ENCODE measurements around the gene PLA2G1B. TPM values are rescaled to one million over a fixed set of nuclear protein-coding genes. Genes with fewer than 3 reads are reported as not detected.
A peak's percentile ranks its signal among the peaks of the same experiment; 100 is the strongest.

Gene PLA2G1B
- total and polyA plus RNA-seq, 2 of the 13 experiments (the other 11 are each of a cell fraction or from before 2014, with no cell fraction given) = 0.33 to 1.4 TPM

GRCh38 chr12:120292661-120293531 lies 34.7 kb downstream of the PLA2G1B start, which contains the start of gene RNU4-1 (continued):
- no peak for TF ChIP-seq FOXA3 (CRISPR knock-in tag; IDR thresholded peaks at IDR 0.05)
- no peak for TF ChIP-seq ZNF207 (IDR thresholded peaks at IDR 0.05; ENCODE audit: borderline replicate concordance)
- TF ChIP-seq GMEB2 (CRISPR knock-in tag; IDR thresholded peaks at IDR 0.05; ENCODE audit: low read depth) = no peak
- no peak for TF ChIP-seq ZNF570 (CRISPR knock-in tag; IDR thresholded peaks at IDR 0.05; ENCODE audit: borderline replicate concordance)
- no peak for TF ChIP-seq TEAD3 (CRISPR knock-in tag; optimal IDR thresholded peaks at IDR 0.05; ENCODE audit: borderline replicate concordance)
- TF ChIP-seq ARHGAP35 (CRISPR knock-in tag; IDR thresholded peaks at IDR 0.05; ENCODE audit: borderline replicate concordance) = 0 out of 2 replicates have a peak, but pooled peaks have one; percentile 24
- no peak for TF ChIP-seq MTA3 (CRISPR knock-in tag; IDR thresholded peaks at IDR 0.05)
- no peak for TF ChIP-seq ZNF577 (CRISPR knock-in tag; IDR thresholded peaks at IDR 0.05; ENCODE audit: borderline replicate concordance, low read depth)
- TF ChIP-seq SP1 (IDR thresholded peaks at IDR 0.05) = no peak
- peak; percentile 25; the same call in 1 of the 2 replicates for TF ChIP-seq SP1 (CRISPR knock-in tag; IDR thresholded peaks at IDR 0.05)
- no peak; the same call in 1 of the 2 replicates for TF ChIP-seq ZC3H4 (CRISPR knock-in tag; IDR thresholded peaks at IDR 0.05; ENCODE audit: borderline replicate concordance)
- no peak for TF ChIP-seq ATF5 (CRISPR knock-in tag; IDR thresholded peaks at IDR 0.05; ENCODE audit: low read depth)
- TF ChIP-seq HNF4A (CRISPR knock-in tag; IDR thresholded peaks at IDR 0.05) = no peak; the same call in 1 of the 2 replicates
- no peak for TF ChIP-seq ZNF17 (CRISPR knock-in tag; IDR thresholded peaks at IDR 0.05)
- TF ChIP-seq ZNF768 (CRISPR knock-in tag; IDR thresholded peaks at IDR 0.05) = no peak
- TF ChIP-seq ZNF367 (CRISPR knock-in tag; IDR thresholded peaks at IDR 0.05; ENCODE audit: borderline replicate concordance) = 0 out of 2 replicates have a peak, but pooled peaks have one; percentile 51
- peak; percentile 14; the same call in 1 of the 2 replicates for TF ChIP-seq NR2C2 (CRISPR knock-in tag; IDR thresholded peaks at IDR 0.05; ENCODE audit: borderline replicate concordance)
- no peak for TF ChIP-seq ZNF329 (CRISPR knock-in tag; IDR thresholded peaks at IDR 0.05; ENCODE audit: low read depth)
- TF ChIP-seq NCOA1 (CRISPR knock-in tag; IDR thresholded peaks at IDR 0.05) = 0 out of 2 replicates have a peak, but pooled peaks have one; percentile 24
- TF ChIP-seq IKZF1 (IDR thresholded peaks at IDR 0.05) = no peak
- TF ChIP-seq ZNF275 (CRISPR knock-in tag; IDR thresholded peaks at IDR 0.05; ENCODE audit: borderline replicate concordance) = no peak; the same call in 1 of the 2 replicates
- TF ChIP-seq NR2F2 (IDR thresholded peaks at IDR 0.05; ENCODE audit: borderline replicate concordance, low read depth) = peak; percentile 68; the same call in 1 of the 2 replicates
- TF ChIP-seq ZSCAN20 (CRISPR knock-in tag; IDR thresholded peaks at IDR 0.05; ENCODE audit: borderline replicate concordance) = no peak
- TF ChIP-seq PBX2 (CRISPR knock-in tag; IDR thresholded peaks at IDR 0.05) = no peak
- no peak; the same call in 1 of the 2 replicates for TF ChIP-seq THAP7 (CRISPR knock-in tag; IDR thresholded peaks at IDR 0.05)
- TF ChIP-seq ZNF234 (CRISPR knock-in tag; conservative IDR thresholded peaks at IDR 0.05) = no peak
